Fibroblast of villous mesenchyme (primary cell): ENCODE measurements around the gene LY86. TPM values are rescaled to one million over a fixed set of nuclear protein-coding genes. Genes with fewer than 3 reads are reported as not detected.
"Not testable (repeated sequence)": the region's sequence is repeated elsewhere in the genome, so short reads cannot be mapped to it uniquely, and the experiment has no call there.

Experiments used
- DNase-seq: peaks from one replicate; pipeline ENCODE4 v3.0.0-alpha.2; 2010; ENCODE audit warnings: low read depth
- H3K4me3 ChIP-seq: 2 replicates; pipeline ENCODE4 v1.5.1; 2011; ENCODE audit warnings: low read depth, mild to moderate bottlenecking, low read length
- CTCF ChIP-seq: IDR thresholded peaks from 2 replicates; pipeline ENCODE4 v1.5.1; 2012; ENCODE audit warnings: low read depth, mild to moderate bottlenecking, low read length; ENCODE audit not compliant: insufficient read depth
- total RNA-seq: library from RNA; depleted of rRNA; stranded (reverse); fragments of >200 nt; gene quantifications from 2 replicates; pipeline ENCODE4 v1.2.3, GENCODE V29; 2012

LY86 gene
- total RNA-seq, 1 donor: not detected

- H3K4me3 ChIP-seq: no peak overlapping the region
These were observed 21.6 kb downstream of the LY86 start for GRCh38 chr6:6610031-6610591.

GRCh38 chr6:6611486-6611885 lies 23.0 kb downstream of the LY86 start:
- no peak for DNase-seq
- TF ChIP-seq CTCF: no peak
- H3K4me3 ChIP-seq: no peak overlapping the region

More at GRCh38 chr6:6610031-6610591, 21.6 kb downstream of the LY86 start:
- TF ChIP-seq CTCF: no peak
- no peak for DNase-seq

- DNase-seq: no peak
- no peak overlapping the region for H3K4me3 ChIP-seq
- no peak for TF ChIP-seq CTCF
These were observed 23.8 kb downstream of the LY86 start for GRCh38 chr6:6612308-6612707.

- H3K4me3 ChIP-seq, DNase-seq: not testable (repeated sequence)
These were observed 24.7 kb downstream of the LY86 start for GRCh38 chr6:6613103-6613718.

GRCh38 chr6:6614096-6614982 lies 25.8 kb downstream of the LY86 start:
- DNase-seq: peak; percentile 4
- TF ChIP-seq CTCF: no peak
- H3K4me3 ChIP-seq: no peak overlapping the region

GRCh38 chr6:6614983-6615349 lies 26.4 kb downstream of the LY86 start:
- no peak overlapping the region for H3K4me3 ChIP-seq
- no peak for TF ChIP-seq CTCF
- DNase-seq: no peak

- no peak for TF ChIP-seq CTCF
- no peak for DNase-seq
These were observed 28.1 kb downstream of the LY86 start for GRCh38 chr6:6616656-6617055.

More at GRCh38 chr6:6616656-6617055, 28.1 kb downstream of the LY86 start:
- no peak overlapping the region for H3K4me3 ChIP-seq
